ENCODE measurements around the gene LSP1.

LSP1 gene

DNA sequence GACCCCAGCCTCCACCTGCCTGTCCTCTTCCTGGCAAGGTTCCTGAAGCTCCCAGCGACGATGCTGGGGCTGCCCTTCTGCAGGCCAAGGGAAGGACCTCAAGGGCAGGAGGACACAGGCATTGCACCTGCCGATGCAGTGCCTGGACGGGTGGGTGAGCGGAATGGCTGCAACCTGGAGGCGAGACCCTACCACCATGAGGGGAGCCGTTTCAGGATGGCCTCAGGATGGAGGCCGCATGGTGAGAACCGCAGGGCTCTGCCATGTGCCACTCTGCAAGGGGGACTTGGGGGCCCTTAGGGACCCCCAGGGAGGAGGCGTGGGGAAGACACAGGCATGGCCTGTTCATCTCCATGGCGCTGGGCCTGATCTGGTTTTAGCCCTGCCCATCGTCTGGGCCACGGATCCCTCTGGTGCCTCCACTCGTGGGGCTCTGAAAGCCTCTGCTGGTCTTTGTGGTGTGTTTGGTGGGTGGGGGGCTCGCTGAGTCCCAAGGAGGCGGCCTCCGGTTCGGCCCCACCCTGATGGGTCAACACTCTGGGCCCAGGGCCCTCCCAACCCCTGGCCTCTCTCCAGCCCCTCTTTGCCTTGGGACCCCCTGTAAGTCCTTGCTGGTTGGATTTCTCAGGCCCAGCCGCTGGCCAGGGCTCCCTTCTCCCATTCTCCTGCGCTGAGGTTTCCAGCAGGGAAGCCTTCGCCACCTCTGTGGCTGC lies 1.3 kb upstream of the LSP1 start:
- no peak for DNase-seq

DNA sequence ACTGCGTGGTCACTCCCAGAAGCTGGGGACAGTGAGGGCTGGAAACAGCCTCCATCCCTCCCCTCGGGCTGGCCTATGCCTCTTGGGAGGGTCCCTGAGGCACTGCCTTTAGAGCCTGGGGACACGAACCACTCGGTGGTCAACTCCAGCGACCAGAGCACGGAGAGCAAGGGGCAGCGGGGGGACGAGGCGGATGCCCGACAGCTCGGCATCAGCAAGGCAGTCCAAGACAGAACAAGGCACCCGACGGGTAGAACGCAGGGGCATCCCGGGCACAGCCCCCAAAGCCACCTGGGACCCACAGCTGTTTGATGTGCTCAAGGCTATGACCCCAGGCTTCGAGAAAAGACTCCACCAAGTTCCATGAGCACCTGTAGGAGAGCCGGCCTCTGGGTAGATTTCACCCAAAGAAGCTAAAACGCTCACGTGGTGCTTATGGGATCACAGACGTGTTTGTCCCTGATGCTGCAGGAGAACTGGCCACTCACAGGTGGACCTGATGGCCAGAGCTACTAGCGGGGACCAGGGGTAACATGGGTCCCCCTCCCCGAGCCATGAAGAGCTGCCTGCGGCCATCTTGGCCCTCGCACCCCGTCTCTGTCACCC lies 510 bp upstream of the LSP1 start:
- DNase-seq, result no peak

DNA sequence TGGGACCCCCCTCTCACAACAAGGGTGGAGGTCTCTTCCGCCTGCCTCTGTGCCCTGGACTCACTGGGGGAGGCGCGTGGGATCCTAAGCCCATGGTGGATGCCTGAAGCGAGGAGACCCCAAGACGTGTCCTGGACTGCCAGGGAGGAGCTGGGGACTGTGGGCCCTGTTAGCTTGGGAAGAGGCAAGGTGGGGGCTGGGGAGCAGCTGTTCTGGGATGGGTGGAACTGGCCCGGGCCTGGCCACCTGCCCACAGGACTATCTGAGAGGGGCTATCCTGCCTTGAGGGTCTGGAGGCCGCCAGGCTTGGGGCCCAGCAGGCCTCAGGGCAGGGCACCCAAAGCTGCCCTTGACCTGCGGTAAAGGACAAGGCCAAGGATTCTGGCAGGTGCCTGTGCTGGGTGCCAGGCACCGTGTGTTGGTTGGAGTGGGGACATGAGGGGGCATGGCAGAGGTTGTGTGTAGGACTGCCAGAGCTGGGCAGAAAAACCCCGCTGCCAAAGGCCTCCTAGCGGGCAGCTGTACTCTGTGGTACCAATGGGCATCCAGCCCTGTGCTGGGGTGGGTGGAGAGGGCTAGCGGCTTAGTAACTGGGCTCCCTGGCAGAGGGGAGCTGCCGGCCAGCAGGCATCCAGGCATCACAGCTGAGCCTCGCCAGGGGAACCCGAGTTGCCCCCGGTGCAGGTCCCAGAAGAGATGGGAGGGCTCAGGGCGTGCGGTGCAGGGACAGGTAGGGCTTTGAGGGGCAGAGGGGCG lies 670 bp downstream of the LSP1 start:
- no peak for DNase-seq

DNA sequence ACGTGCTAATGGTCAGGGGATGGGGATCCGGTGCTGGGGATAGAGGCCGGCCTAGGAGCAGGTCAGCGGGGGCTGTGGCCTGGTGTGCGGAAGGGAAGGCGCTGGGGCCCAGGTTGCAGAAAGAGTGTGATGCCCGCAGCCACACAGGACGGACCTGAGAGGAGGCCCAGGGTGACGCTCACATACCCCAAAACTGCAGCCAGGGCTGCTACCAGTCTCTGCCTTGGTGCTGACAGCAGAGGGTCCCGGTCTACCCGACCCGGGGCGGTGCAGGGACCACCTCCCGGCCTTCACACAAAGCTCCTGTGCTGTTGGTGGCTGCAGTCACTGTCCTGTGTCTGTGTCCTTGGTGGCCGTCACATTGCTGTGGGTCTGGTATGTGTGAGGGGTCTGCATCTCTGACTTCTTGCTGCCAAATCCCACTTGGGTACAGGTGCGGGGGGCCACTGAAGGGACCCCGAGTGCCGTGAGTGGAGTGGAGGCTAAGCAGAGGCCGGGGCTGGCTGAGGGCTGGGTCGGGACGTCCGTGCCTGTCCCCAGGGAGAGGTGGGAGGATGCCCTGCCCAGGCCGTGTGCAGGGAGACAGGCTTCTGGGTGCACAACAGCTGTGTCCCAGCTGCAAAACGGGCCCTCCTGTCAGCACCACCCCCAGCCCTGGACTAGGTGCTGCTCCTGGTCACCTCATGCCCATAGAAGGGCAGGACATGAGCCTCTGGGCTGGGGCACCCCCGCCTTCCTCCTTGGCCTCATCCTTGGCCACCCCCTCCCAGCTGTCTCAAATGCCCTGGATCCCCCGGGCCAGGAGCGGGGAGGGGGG lies 1.5 kb downstream of the LSP1 start:
- no peak for DNase-seq

DNA sequence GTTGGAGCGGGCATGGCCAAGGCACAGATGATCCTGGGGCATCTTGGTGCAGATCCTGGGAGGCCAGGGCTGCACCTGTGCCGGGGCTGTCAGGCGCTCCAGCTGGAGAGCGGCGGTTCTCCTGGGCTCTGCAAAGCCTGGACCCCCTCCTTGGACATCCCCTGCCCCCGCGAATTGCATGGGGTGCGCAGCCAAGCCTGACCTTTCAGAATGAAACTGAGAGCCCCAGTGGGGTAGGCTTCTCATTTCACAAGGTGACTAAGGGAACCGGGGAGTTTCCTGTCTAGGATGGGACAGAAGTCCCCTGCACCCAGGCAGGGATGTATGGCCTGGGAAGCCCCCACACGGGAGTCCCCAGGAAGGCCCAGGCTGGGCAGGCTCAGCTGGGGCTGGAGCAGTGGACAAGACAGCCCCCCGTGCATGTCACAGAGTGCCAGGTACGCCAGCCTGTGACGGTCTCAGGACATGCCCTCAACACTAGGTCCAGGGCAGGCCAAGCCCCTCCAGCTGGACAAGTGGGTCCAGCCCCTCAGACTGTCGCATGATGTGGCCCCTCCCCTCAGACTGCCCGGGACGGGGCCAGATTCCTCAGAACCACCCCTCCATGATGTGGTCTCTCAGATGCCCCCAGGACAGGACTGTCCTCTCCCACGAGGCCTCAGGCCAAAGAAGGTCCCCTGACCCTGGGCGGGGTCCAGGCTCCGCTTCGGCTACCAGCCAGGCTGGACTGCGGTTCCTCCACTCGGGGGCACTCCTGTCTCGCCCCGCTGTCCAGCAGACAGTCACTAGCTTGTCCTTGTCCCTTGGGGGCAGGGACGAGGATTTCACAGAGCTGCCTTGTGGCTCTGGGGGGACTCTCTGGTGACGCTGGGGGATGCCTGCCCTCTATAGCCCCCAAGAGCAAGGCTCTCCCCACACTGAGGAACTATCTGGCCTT lies 2.3 kb downstream of the LSP1 start:
- DNase-seq, result no peak

DNA sequence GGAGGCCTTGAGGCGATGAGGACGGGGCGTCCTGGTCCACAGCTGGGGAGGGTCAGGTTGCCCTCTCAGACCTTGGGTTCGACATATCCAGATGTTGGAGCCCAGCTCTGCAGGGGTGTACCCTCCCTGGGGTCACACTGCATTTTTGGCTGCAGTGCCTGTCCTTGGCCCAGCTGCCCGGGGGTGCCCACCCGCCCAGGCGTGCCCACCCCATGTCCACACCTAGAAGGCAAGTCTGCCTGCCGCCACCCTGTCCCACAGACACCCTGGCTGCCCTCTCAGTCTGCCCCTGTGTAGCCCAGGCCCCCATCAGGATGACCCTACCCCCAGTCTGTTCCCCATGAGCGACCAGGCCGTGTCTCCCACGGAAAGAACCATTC lies 3.0 kb downstream of the LSP1 start:
- no peak for DNase-seq

DNA sequence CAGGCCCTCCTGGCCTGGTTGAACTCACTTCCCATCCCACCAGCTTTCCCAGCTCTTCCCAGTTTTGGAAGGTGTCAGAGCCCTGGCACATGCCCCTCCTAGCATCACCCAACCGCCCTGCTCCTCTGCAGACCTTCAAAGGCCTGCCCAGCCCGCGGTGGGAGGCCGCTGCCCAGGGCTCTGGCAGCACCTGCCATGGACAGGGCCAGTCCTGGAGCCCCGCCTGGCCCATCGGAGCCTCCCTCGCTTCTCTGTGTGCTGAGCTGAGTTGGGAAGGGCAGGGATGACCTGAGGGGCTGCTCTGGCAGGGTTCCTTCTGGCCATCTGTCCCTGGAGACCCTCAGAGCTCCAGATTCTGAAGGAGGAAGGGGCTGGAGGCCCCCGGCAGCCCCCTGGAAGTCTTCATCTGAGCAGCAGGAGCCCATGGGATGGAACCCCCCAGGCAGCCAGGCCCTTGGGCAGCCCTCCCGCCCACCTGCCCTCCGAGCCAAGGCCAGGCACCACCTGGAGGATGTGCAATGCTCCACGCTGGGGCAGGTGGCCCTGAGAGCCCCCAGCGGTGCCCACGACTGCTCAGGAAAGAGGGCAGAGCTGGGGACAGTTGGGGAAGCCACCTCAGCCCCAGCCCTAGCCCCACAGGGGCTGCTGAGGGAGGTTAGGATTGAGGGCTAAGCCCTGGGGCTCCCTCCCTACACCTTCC lies 3.6 kb downstream of the LSP1 start:
- no peak for DNase-seq

DNA sequence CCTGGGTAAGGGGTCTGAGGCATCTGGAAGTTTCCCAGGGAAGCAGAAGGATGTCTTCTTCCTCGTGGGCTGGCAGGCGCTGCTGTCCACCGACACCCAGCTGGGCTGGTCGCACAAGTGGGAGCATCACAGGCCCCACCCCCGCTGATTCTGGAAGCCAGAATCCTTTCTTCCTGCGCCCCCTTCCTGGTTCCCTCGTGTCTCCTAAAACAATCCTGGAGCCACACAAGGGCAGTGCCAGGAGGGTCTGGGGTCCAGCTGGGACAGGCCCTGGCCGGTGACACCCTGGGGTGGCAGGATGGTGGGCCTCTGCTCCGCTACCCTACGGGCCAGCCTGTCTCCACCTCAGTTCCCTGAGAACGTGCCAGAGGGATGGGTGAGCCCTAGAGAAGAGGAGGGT lies 4.2 kb downstream of the LSP1 start:
- no peak for DNase-seq

DNA sequence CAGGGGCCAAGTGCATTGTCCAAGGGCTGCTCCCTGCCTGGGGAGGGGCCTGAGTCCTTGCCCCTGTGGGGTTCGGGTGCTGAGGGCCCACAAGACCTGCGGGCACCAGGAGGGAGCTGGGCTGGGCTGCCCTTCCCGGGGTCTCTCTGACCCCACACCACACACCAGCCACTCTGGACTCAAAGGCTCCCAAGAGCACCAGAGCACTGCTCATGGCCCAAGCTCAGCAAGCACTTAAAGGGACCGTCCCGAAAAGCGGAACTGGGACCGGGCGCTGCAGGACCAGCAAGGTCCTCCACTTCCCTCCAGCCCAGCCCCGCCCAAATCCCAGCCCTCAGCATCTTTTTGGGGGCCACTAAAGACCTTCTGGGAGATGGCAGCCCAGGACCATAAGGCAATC lies 5.3 kb downstream of the LSP1 start:
- no peak for DNase-seq

DNA sequence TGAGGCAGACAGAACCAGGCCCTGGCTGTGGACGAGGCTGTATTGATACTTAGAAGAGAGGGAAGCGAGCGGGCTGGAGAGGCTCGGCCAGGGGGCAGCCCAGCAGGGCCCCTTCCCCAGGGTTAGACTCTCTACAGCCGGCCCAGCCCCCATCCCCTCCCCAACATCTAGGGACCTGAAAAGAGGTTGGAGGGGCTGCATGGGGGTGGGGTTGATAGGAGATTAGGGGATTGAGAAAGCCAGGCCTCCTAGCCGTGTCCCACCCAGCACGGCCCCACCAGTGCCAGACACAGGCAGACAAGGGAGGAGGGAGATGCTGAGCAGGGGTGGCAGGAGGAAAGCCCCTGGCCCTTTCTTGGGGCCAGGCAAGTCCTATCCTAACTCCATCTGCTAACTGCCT lies 5.7 kb downstream of the LSP1 start:
- no peak for DNase-seq

DNA sequence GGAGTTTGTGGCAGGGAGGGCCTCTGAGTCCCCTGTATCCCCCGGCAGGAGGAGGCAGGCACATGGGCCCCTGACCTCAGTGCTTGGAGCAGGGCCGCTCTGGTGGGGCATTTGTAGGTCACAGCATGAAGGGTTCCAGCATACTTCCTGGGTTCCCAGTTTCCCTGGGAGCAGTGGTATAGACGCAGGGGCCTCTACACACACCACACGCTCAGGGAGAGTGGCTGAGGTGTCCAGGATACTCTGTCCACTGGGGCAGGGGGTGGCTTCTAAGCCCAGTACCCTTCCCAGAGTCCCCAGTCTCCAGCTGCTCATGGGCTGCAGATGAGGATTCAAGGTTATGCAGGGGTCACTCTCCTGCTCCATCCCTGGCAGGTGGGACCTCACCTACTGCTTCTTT lies 6.1 kb downstream of the LSP1 start:
- no peak for DNase-seq

DNA sequence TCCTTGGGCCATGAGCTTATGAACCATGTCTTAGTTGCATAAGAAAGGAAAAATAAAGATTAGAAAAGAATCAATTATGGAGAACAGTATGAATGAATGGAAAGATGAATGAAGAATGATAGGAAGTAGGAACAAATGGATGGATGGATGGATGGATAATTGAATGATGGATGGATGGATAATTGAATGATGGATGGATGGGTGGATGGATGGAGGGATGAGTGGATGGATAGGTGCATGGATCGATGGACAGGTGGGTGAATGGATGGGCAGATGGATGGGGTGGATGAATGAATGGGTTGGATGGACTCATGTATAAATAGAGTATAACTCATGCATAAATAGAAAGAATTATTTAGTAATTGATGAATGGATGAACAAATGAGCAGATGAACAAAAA lies 7.2 kb downstream of the LSP1 start:
- DNase-seq, result no peak

DNA sequence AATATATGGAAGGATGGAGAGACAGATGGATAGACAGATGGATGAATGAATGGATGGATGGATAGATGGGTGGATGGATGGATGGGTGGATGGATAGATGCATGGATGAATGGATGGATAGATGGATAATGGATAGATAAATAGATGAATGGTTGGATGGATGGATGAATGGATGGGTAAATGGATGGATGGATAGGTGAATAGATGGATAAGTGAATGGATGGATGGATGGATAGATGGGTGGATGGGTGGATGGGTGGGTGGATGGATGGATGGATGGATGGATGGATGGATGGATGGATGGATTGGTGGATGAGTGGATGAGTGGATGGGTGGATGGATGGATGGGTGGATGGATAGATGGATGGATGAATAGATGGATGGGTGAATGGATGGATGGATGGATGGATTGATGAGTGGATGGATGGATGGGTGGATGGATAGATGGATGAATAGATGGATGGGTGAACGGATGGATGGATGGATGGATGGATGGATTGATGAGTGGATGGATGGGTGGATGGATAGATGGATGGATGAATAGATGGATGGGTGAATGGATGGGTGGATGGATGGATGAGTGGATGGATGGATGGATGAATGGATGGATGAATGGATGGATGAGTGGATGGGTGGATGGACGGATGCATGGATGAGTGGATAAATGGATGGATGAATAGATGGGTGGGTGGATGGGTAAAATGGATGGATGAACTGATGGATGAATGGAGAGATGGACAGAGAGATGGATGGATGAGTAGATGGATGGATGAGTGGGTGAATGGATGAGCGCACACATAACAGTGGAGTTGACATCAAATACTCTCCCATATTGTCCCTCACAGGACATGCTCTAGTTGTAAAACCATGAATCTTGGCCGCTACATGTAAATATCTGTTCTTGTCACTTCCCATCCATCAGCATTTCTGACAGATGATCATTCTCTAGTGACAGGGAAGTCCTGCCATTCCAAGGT lies 8.8 kb downstream of the LSP1 start:
- DNase-seq, result no peak

DNA sequence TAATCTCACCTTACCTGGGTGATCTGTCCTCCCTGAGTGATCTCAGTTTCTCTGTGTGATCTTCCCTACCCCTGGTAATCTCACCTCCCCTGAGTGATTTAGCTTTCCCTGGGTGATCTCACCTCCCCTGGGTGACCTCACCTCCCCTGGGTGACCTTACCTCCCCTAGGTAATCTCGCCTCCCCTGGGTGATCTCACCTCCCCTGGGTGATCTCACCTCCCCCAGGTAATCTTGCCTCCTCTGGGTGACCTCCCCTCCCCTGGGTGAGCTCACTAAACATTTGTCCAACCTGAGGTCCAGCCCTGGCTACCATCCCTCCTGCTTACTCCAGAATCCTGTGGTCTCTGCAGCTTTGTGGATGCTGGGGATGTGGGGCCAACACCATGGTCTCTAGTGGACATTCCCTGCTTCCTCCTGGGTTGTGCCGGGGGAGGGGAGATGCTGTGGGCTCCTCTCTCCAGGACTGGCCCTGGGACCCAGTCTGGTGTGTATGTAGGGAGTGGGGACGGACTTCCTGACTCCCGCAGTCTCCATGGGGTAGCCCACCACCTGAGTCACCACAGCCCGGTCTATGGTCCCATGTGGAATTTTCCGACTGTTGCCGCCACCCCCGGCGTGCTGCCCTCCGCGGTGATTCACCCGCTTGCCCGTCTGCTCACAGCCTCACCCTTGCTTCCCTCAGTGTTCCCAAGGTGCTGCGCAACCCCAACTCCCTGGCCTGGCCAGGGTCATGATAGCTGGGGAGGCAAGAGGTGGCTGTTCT lies 9.9 kb downstream of the LSP1 start:
- no peak for DNase-seq

DNA sequence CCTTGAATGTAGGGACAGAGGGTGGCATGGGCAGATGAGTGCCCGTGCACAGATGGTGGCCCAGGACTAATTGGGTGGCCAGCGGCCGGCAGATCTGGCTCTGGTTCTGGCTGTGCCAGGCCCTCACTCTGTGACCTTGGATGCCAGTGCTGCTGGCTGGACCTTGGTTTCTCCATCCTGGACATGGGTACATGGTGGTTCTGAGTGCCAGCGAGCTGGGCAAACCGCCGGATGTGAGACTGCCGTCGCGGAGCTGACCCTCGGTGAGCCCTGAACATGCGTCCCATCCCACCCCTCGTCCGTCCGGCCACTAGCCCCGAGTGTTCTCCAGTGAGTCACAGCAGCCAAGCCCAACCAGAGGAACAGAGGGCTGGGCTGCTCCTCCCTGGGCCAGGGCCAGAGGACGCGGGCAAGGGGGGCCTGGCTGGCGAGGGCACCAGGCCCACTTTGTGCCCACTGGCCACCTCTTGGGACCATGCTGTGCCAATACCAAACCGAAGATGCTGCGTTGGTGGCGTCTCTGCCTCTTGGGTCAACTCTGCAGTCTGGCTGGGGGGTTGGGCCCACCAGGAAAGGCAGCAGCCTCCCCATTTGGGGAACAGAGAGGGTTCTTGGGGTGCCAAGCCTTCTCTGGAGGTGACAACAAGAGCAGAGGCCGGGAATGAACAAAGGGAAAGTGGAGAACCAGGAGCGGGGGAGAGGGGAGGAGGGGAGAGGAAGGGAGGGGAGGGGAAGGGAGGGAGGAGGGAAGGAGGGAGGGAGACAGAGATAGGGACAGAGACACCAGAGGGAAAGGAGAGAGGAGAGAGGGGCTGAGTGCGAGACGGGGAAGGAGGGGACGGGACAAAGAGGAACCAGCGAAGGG lies 10.7 kb downstream of the LSP1 start:
- no peak for DNase-seq

DNA sequence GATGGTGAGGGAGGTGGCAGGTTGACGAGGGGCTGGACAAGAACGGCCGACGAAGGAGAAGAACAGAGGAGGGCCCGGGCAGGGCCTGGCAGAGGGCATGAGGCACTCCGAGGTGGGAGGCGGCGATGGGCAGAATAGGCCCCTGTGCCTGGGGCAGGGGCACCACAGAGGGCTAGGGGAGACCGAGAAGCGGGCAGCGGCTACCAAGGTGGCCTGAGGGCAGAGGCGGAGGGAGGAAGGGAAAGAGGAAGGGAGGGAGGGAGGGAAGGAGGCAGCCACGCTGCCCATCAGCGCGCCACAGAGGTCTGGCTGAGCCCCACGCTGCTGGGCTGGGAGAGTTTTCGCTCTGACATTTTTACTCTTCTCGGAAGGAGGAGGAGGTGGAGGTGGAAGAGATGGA lies 11.3 kb downstream of the LSP1 start:
- DNase-seq, result no peak

DNA sequence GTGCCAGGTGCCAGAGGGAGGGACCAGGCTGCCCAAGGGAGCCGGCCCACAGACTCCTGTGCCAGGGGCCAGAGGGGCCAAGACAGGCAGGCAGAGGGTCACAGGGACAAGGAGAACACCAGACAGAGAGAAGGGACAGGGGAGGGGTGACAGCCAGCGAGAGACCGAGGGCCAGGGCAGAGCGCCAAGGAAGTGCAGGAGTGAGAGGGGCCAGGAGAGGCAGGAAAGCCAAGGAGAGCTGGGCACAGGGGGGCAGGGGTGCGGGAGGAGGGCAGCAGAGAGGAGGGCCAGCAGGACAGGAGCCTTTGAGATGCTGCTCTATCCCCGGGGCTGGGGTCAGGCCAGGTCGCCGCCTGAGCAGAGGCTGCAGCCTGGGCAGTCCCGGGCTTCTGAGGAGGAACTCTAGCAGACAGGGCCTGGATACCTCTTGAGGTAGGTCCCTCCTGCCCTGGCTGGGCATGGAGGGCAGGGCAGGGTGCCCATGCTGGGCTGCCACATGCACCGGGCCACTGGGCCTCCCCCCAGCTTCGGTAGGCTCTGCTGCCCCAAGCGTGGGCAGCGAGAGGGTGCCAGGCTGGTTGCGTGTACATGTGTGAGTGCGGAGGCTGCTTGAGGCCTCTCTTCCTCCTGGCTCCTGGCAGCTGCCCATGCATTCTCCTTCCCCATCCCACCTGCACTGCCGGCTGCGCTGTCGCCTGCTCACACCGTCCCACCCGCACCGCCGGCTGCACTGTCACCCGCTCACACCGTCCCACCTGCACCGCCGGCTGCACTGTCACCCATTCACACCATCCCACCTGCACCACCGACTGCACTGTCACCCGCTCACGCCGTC lies 12.2 kb downstream of the LSP1 start:
- DNase-seq, result no peak

DNA sequence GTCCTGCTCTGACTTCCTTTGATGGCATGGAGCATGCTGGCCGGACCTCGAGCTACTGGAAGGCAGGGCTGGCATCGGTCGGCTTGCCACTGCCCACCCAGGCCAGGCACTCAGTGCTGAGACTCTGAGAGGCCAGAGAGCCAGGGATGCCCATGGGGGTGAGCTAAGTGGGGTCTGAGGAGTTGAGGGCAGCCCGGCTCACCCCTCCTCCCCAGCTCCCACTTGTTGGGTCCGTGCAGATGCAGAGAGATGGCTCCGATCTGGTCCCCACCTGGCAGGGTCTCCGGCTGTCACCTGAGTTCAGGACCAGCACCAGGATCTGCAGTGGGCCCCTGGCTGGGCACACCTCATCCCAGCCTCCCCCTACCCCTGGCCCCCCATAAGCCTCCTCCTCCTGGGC lies 13.3 kb downstream of the LSP1 start:
- DNase-seq, result no peak

All from activated CD4-positive, alpha-beta T cell treated with anti-CD3 and anti-CD28 coated beads for 1 hour (primary cell).